Stimulated activated CD8-positive, alpha-beta memory T cell treated with anti-CD3 and anti-CD28 coated beads, Interleukin-4, amount 100 ng/mL, for 4 hours (primary cell): ENCODE results near the gene CDH11.

Experiments used
- DNase-seq, 2 donors: peaks; one replicate each; pipeline ENCODE4 v3.0.0-alpha.2; 2020; ENCODE audit warnings: low read depth in 2 of 2, low spot score in 1 of 2

The CDH11 gene

GRCh38 chr16:65116818-65117430, 4.9 kb downstream of the CDH11 start:
- no peak for DNase-seq

- DNase-seq: no peak
Observed at GRCh38 chr16:65116216-65116615, 5.6 kb downstream of the CDH11 start.

GRCh38 chr16:65114527-65114926, 7.3 kb downstream of the CDH11 start:
- no peak for DNase-seq

DNA sequence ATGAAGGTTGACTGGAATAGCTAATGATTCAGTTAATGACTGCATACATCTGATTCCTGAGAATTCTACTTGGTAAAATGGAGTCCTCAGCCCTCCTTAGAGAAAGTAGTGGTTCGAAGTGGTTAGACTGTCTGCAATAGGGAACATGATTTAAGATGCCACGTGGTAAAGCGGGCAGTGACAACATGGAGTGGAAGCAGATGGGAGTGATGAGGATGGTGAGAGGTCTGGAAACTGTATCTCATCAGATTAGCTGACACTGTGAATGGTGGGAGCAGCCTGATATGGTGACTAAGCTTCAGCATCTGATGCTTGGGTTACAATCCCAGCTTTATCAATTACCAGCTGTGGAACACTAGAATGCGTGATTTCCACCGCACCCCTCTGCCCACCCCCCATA, 8.4 kb downstream of the CDH11 start:
- DNase-seq: no peak

- DNase-seq: no peak
Observed at GRCh38 chr16:65111306-65111705, 10.6 kb downstream of the CDH11 start.

DNA sequence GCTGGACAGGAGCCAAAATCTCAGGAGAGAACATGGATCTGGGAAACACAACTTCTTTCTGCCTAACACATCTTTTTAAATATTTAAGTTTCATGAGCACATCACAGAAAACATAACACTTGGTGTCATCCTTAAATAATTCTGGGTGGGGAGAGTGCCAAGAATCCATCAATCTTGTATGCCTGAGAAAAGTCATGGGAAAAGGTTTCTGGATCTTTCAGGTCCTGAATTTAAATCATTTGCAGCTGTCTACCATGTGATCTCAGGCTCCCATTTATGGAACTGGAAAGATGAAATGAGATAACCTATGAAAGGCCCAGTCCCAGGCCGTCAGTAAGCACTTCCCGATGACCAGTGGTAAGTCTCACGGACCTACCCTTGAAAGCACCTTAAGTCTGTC, 15.1 kb downstream of the CDH11 start:
- DNase-seq: no peak

DNA sequence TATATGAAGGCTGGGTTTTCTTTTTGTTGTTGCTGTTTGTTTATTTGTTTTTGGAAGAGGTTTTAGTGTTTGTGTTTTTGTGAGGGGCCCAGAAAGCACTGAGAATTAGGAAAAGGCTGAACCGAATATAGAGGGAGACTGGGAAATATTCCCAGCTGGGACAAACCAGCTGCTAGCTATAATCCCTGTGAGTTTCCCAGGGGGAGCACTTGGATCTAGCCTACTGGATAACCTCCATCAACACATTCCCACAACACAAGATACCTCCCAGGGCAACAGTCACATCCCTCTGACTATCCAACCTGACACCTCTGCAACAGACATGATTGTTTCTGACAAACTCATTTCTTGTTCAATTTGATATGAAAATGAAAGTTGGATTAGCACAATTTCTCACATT, 16.7 kb downstream of the CDH11 start:
- no peak for DNase-seq

- no peak for DNase-seq
Observed at GRCh38 chr16:65104471-65104870, 17.4 kb downstream of the CDH11 start.

DNA sequence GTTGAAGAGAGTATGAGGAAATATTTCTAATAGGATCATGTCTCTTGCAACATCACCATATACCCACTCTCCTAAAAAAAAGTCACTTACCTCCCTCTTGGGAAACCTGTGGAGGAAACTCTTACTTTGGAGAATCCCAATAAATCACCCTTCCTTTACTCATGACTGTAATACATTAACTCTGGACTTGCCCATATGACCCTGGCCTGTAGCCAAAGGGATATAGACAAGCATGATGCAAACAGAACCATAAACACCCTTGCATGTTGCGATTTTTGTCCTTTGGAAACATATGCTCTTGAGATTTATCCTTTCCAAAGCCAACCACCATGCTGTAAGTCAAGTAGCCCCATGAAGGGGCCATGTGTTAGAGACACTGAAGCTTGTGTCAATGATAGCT, 19.5 kb downstream of the CDH11 start:
- no peak for DNase-seq

DNA sequence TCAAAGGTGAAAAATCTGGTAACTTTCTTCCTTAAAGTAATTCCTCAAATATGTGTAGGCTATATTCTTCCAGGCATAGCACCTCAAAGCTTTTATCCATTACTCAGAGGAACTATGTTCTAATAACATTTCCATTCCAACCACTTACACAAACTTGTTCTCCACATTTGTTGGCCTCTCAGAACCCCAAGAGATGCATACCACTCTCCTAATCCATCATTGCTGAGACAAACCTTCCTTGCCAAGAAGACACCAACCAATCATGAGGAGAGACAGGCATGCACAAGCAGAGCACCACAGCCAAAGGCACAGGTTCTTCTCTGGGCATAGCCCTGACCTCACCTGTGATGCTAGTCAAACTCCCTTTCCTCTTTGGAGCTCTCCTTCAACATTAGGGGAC, 20.9 kb downstream of the CDH11 start:
- no peak for DNase-seq

- no peak for DNase-seq
Observed at GRCh38 chr16:65099607-65100006, 22.3 kb downstream of the CDH11 start.

GRCh38 chr16:65098916-65099315, 22.9 kb downstream of the CDH11 start:
- DNase-seq: no peak

DNA sequence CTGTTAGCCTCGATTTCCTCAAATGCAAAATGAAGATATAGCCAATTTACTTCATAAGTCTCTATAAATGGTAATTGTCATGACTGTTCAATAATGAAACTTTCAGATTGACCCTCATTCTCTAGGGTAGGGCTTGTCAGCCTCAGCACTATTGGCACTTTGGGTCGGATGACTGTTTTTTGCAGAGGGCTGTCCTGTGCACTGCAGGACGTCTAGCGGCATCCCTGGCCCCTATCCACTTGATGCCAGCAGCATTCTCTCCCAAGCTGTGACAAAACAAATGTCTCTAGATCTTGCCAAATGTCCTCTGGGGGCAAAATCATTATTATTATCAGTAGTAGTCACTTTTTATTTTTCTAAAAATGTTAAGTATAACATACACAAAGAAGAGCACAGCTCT, 24.6 kb downstream of the CDH11 start:
- DNase-seq: no peak

DNA sequence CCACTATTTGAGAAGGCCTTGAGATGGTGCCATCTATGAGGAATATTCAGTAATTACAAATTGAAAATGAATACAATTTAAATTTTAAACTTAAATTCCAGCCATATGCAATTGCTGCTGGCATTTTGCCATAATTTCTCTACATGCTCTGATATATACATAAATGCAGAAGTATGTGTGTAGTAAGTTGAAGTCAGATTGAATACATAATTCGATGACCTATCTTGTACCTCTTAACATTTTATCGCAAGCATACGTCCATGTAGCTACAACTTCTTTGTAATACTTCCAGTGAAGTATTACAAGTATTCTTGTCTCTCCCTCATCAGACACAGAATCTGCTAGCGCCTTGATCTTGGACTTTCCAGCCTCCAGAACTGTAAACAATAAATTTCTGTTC, 26.0 kb downstream of the CDH11 start:
- DNase-seq: no peak

DNA sequence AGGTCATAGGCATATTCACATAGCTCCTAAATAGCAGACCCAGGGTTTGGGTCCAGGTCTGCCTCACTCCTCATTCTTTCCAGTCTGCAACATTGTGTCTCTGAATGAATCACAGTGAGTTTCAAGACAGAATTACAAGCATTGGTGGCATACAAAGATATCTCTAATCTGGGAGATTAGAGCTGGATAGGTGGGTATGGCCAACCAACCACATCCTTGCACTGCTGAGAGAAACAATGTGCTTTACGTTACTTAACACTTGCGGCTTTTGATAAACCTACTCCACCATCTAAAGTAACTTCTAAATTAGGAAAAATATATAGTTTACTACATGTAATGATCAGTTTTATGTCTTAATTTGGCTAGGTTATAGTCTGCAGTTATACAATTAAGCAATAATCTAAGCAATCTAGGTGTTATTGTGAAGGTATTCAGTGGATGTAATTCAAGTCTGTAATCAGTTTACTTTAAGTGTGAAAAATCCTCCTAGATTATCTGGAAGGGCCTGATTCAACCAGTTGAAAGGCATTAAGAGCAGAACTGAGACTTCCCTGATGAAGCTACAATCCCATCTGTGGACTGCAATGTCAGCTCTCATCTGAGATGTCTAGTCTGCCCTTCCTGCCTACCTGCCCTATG, 26.7 kb downstream of the CDH11 start:
- no peak for DNase-seq

- DNase-seq: no peak
Observed at GRCh38 chr16:65094009-65094408, 27.9 kb downstream of the CDH11 start.

- DNase-seq: no peak
Observed at GRCh38 chr16:65083164-65083857, 38.6 kb downstream of the CDH11 start.

DNA sequence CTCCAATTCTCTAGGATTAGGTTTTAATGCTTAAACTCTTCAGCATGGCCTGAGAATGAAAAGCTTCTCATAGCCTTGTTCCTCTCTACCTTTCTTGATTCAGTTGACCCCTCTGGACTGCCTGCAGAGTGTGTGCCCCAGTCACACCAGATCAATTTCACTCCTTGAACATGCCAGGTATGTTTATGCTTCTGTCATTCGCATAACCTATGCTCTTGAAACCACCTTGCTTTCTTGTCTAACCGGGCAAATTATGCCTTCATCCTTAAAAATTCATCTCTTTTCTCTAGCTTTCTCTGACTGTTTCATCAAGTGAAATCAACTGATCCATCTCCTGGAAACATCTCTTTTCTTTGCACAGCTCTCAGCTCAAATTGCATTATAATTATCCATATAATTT, 42.3 kb downstream of the CDH11 start:
- no peak for DNase-seq

DNA sequence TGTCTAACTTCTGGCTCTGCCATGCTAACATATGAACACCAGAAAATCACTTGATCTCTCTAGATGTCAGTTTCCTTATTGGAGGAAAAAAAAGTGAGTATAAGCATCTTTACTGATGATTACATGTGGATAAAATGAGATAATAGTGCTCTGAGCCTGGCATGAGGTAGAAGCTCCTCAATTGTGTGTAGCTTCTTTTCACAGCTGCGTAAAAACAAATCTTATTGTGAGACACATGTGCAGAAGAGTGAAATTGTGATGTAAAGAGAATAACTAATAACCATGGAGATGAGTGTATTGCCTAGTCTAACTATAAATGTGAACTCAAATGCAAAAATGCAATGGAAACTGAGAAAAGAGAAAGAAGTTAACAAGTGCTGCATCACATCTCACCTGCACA, 44.7 kb downstream of the CDH11 start:
- no peak for DNase-seq

- DNase-seq: no peak
Observed at GRCh38 chr16:65075877-65076276, 46.0 kb downstream of the CDH11 start.

DNA sequence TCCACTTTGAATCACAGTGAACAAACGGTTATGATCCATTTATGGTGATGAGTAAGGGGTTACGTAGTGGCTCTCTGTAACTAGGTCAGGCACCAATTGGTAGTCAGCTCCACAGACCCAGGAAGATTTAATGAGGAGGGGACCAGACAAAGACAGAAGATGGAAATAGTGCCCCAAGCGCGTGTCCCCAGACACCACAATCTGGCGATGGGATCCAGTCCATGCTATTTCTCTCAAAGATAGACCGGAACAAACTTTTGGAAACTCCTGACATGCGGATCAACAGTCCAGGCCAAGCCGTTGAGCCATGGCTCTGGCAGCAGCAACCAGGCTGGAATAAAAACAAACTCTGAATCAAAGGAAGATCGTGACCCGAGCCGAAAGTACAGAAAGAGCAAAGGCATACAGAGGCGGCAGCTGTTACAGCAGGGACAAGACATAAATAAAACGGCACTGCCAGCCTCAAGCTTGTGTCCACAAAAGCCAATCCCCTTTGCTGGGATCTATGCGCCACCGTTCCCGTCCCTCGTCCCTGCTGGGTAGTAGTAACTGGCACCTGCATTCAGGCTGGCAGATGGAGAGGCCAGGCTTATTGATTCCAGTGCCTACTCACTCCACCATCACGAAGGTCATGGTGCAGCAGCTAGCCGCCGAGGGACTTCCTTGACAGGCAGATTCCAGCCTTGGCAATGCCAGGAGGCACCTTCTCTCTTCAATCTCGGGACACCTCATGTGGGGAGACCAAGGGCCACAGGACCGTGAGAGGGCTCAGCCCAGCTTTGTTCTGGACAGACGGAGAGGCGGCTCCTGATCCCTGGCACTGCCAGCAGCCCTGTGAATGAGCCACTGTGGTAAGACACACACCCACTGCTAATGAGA, 50.2 kb downstream of the CDH11 start:
- no peak for DNase-seq
